ENCODE data around the gene VSIG2.
"Not testable (repeated sequence)": the region's sequence is repeated elsewhere in the genome, so short reads cannot be mapped to it uniquely, and the experiment has no call there.

The VSIG2 gene

DNA sequence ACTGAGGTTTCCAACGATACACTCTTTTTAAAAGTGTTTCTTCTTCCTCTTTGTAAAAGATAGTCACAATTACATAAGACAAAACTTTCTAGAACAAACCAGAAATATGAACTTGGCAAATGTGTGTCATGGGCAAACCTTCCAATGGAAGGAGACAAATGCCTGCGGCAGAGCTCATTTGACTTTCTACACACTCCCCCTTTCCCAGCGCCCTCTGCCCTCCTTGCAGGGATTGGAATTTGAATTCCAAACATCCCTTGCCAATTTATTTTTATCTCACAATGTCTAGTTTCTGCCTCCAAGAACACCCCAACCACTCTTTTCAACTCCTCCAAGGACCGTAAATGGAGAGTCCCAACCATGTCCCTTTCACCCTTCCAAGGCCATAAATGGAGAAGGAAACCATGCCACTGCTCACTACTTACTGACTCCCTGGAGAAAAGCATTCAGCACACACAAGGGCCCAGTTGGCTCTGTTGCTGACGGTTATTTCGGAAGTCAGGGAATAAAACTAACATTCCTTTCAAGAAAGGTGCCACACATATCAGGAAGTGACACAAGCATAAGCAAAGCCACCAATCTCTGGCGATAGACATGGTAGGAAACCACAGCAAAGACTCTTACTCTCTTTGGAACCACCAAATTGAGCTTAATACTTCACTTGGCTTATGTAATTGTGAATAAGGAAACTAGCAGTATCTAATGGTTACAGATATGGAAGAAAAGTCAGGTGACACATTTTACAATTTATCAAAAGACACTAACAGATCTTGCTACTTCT is 25.0 kb upstream of the VSIG2 start:
- peaks cover 17 to 29% of the 10 kb centered on the region in 2 donors for H3K4me1 Mint-ChIP-seq
- no peaks in the 10 kb centered on the region for H3K27me3 Mint-ChIP-seq
- no peaks in the 10 kb centered on the region for H3K9me3 Mint-ChIP-seq
- H3K4me3 Mint-ChIP-seq: no peak overlapping the region
- H3K27ac Mint-ChIP-seq: no peak overlapping the region
- peaks cover 16 to 27% of the 10 kb centered on the region in 2 donors for H3K36me3 Mint-ChIP-seq
- ATAC-seq (replicated peaks) (no peak), DNase-seq (no peak)

DNA sequence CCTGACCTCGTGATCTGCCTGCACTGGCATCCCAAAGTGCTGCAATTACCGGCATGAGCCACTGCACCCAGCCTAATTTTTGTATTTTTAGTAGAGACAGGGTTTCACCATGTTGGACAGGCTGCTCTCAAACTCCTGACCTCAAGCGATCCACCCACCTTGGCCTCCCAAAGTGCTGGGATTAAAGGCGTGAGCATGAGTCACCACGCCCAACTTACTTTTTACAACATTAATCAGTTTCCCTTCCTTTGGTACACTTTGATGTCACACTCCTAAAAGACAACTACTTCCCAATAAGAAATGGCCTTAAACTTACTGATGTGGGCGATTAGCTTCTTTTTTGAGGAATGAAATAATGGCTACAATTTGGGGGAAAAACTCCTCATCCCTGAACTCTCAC is 18.9 kb upstream of the VSIG2 start:
- not testable (repeated sequence) for H3K27me3 Mint-ChIP-seq; ATAC-seq (replicated peaks); H3K27ac Mint-ChIP-seq; H3K4me3 Mint-ChIP-seq; DNase-seq; H3K9me3 Mint-ChIP-seq; H3K4me1 Mint-ChIP-seq
- H3K36me3 Mint-ChIP-seq: peaks cover 22 to 28% of the 10 kb centered on the region in 2 donors

DNA sequence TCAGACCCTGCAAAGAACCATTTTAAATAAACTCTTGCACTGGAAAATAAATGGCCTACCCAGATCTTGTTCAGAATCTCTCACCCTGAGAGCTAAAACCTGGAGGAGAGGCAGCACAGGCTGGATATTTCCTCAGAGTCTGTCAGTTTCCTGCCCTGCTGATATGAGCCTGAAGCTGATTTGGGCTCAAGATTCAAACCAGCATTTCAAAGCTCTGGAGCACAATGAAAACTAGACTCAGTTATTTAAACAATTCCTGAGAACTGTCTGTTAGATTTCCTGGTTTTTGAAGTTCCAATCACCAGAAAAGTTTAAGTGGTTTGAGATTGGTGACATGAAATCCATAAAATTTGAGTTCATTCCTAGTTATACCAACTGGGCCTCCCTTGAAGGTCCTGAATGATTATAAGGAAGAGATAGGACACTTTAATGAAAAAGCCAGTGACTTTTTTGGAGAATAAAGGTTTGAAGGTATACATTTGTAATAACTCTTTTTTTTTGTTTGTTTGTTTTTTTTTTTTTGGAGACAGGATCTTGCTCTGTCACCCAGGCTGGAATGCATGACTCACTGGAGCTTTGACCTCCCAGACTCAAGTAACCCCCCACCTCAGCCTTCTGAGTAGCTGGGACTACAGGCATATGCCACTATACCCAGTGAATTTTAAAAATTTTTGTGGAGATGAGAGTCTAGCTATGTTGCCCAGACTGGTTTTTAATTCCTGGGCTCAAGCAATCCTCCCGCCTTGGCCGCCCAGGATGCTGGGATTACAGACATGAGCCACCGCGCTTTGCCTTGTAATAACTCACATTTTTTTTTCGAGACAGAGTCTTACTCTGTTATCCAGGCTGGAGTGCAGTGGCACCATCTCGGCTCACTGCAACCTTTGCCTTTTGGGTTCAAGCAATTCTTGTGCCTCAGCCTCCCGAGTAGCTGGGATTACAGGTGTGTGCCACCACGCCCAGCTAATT is 18.0 kb upstream of the VSIG2 start:
- H3K9me3 Mint-ChIP-seq: no peaks in the 10 kb centered on the region
- no peak overlapping the region for H3K27ac Mint-ChIP-seq
- ATAC-seq (replicated peaks) (no peak), DNase-seq (no peak)
- no peaks in the 10 kb centered on the region for H3K27me3 Mint-ChIP-seq
- no peak overlapping the region for H3K4me3 Mint-ChIP-seq
- H3K4me1 Mint-ChIP-seq: peaks cover under 1 to 3% of the 10 kb centered on the region in 2 donors
- H3K36me3 Mint-ChIP-seq: peaks cover 24 to 32% of the 10 kb centered on the region in 2 donors

DNA sequence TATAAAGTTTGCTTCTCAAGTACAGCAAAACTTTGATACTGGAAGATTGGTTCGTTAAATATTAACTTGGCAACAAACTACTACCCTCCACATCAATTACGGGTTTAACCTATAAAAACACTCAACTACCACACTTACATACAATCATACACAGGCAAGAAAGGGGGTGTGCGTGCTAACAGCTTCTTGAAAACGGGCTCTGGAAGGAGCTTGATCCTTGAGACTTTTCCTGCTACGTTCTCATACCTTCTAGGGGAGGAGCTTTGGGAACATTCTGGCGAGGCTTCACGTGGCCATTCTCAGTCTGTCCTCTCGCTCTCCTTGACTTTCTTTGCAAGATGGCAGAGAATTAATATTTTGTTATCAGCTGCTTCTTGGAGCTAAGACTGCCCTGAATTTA is 16.9 kb upstream of the VSIG2 start:
- no peak overlapping the region for H3K4me3 Mint-ChIP-seq
- H3K27me3 Mint-ChIP-seq: no peaks in the 10 kb centered on the region
- H3K27ac Mint-ChIP-seq: no peak overlapping the region
- peaks cover 22 to 29% of the 10 kb centered on the region in 2 donors for H3K36me3 Mint-ChIP-seq
- H3K4me1 Mint-ChIP-seq: no peaks in the 10 kb centered on the region
- no peaks in the 10 kb centered on the region for H3K9me3 Mint-ChIP-seq
- DNase-seq (no peak), ATAC-seq (replicated peaks) (no peak)

DNA sequence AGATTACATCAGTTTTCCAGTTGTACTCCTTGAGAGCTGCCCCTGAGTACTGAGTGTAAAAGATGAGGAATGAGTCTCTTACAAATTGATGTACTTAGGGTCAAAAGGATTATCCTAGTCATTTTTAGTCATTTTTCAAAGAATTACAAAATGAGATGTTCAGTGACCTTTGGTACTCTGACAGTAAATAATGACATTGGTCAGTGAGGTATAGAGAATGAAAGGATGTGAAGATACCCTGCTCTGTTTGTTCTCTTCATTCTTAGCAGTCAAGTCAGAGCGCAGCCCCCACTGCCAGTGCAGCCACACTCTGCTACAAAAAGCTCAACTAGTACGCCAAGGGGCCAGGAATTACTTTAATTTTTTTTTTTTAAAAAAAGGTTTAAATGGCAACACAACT is 14.1 kb upstream of the VSIG2 start:
- no peak for ATAC-seq (replicated peaks)
- Mint-ChIP-seq H3K27me3 (no peaks in the 10 kb centered on the region), H3K36me3 (peaks cover 12 to 17% of the 10 kb centered on the region in 2 donors), H3K4me3 (no peak overlapping the region), H3K4me1 (peaks cover 13 to 20% of the 10 kb centered on the region in 2 donors), H3K9me3 (no peaks in the 10 kb centered on the region), H3K27ac (no peak overlapping the region)
- DNase-seq: no peak

DNA sequence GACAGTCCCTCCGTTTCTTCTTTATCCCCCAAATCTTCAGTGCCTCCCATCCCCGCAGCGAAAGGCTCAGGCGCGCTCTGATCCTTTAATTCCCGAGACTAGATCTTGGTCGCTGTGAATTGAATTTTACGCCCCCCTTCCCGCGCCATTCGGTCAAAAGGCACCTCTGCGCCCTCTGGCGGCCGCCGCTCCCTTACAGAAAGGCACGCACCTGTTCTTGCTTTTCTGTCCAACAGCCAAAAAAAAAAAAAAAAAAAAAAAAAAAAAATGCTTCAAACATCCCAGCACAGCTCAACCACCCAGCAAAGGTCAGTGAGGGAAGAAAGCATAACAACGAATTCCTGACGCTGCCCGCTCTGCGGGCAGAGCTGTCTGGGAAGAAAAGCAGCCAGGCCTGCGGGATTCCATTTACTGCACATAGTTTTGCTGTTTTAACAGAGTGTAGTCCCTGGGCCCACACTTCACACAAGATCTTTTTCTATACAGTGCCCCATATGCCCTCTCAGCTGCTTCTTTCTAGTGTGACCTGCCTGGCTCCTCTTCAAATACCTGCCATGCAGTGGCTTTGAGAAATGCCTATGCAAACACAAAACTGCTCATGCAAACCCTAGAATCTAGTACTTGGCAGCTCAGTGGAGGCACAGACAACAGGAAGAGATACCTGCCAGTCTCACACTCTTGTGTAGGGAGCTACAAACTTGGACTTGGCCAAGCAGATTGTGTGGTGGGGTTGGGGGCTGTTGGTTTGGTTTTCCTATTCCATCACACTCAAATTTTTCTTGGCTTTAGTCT is 11.3 kb upstream of the VSIG2 start:
- H3K4me1 Mint-ChIP-seq: peaks cover 29 to 48% of the 10 kb centered on the region in 2 donors
- H3K4me3 Mint-ChIP-seq: peak overlapping the region; percentile 83 to 95
- no peaks in the 10 kb centered on the region for H3K9me3 Mint-ChIP-seq
- peak; percentile 68 for DNase-seq
- ATAC-seq (replicated peaks): peak; percentile 24 to 37
- no peaks in the 10 kb centered on the region for H3K27me3 Mint-ChIP-seq
- peaks cover 6 to 13% of the 10 kb centered on the region in 2 donors for H3K36me3 Mint-ChIP-seq
- H3K27ac Mint-ChIP-seq: peak overlapping the region; percentile 86

DNA sequence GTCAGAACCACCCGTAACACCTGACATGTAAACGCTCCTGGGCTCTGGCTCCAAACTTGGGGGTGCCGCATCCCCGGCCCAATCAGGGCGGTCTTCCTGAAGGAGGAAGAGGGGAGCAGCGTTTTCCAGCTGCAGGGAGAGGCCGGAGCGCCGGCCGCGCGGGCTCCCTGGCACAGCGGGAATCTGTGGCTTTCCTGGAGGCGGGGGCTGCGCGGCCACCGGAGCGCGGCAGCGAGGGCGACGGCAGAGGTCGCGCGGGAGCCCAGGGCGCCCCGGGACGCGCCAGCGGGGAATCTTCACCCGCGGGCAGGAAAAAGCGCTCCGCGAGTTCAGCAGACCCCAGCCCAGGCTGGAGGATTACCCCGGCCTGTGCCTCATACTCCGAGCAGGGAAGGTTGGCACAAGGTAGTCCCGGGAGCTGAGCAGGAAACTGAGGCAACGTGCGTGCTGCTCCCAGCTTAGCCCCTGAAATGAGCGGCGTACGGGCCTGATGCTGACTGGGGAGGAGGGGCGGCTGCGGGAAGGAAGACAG is 10.6 kb upstream of the VSIG2 start:
- peaks cover 31 to 53% of the 10 kb centered on the region in 2 donors for H3K4me1 Mint-ChIP-seq
- ATAC-seq (replicated peaks) (peak; percentile 8 to 18), DNase-seq (no peak)
- peak overlapping the region; percentile 86 for H3K27ac Mint-ChIP-seq
- H3K4me3 Mint-ChIP-seq: peak overlapping the region; percentile 83 to 95
- no peaks in the 10 kb centered on the region for H3K27me3 Mint-ChIP-seq
- peaks cover 4 to 12% of the 10 kb centered on the region in 2 donors for H3K36me3 Mint-ChIP-seq
- no peaks in the 10 kb centered on the region for H3K9me3 Mint-ChIP-seq

DNA sequence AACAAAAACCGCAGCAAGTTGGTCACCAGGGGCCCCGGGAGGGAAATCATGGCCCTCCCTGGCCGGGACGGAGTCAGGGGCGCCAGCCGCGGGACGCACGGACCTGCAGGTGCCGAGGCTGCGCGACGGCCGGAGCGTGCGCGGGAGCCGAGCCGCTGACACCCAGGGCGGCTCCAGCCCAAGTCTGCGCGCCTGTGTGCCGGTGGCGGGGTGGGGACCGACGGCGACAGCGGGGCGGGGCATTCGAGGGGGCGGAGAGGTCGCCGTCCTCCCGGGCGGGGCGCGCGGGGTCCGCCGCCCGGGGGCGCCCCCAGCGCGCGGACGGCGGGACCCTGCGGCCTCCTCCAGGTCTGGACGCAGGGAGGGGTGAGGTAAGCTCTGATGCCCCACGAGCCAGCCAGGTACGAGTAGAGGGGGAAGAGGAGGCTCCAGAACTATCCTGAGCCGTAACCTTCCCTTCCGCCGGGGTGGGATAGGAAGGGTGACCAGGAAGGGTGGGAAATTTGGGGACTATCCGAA is 10.1 kb upstream of the VSIG2 start, which contains the start of gene ESAM:
TSS of gene ESAM (minus strand) at position 186 of the 519 bp plus-strand sequence. CDS start at position 50, 136 bp downstream.
- DNase-seq (peak; percentile 50), ATAC-seq (replicated peaks) (peak; percentile 65 to 72)
- Mint-ChIP-seq H3K4me1 (peaks cover 31 to 53% of the 10 kb centered on the region in 2 donors), H3K27ac (peak within 1 kb of the TSS; percentile 86), H3K27me3 (no peaks in the 10 kb centered on the region), H3K4me3 (peak within 1 kb of the TSS; percentile 83 to 95), H3K36me3 (peaks cover 4 to 12% of the 10 kb centered on the region in 2 donors), H3K9me3 (no peaks in the 10 kb centered on the region)

DNA sequence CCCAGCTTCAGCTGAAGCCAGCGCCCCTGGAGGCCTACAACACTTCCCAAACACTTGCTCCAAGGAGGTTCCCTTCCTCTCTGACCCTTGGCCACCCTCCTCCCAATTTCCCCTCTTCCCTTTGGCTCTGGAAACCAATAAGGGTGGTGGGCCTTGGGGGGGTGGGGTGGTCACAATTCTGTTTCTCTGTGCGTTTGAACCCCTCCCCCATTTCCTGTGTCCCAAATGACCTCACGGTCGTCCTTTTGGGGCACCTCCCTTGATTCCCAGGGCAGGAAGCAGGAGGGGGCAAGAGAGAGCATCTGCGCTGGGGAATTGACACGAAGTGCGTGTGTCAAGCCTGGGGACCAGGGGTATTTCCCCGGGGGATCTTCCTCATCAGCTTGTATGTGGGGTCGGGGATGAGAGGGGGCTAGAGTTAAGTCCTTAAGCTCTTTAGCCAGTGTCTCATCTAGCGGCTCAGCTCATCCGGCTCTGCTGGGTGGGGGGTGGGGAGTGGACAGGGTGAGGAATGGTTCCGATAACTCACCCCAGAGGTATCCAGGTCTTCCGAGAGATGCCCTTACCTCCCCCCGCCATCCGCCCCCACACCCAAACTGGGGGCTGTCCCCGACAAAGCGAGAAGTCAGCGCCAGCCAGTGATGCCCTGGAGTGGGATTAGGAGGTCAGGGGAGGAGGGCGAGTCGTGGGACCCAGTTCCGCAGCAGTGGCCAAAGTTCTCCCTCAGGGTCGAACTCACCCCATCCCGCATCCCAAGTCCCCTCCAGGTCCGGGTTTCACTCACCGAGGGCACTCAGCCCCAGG is 9.4 kb upstream of the VSIG2 start:
- H3K27ac Mint-ChIP-seq: peak overlapping the region; percentile 84
- DNase-seq: no peak

DNA sequence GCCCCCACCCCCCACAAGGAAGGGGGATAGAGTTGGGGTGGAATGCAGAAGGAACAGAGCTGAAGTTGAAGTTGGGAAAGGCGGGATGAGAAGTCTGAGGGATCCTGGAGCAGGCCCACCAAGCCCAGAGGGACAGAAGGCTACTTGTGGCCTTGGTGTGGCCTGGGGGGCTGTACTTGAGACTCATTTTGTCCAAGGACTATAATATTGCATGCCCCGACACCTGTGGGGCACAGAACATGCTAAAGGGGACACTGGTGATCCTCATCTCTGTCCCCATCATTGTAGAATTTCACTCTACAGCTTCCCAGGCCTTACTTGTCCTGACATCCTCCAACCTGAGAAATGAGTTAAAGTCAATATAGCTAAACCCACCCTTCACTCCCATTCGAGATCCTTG is 8.8 kb upstream of the VSIG2 start:
- H3K27ac Mint-ChIP-seq: no peak overlapping the region
- peaks cover 31 to 53% of the 10 kb centered on the region in 2 donors for H3K4me1 Mint-ChIP-seq
- no peaks in the 10 kb centered on the region for H3K9me3 Mint-ChIP-seq
- peak overlapping the region; percentile 73 to 81 for H3K4me3 Mint-ChIP-seq
- no peaks in the 10 kb centered on the region for H3K27me3 Mint-ChIP-seq
- DNase-seq (no peak), ATAC-seq (replicated peaks) (no peak)
- peaks cover 1 to 3% of the 10 kb centered on the region in 2 donors for H3K36me3 Mint-ChIP-seq

More for the DNA sequence above, 9.4 kb upstream of the VSIG2 start:
- H3K27me3 Mint-ChIP-seq: no peaks in the 10 kb centered on the region
- H3K4me1 Mint-ChIP-seq: peaks cover 31 to 53% of the 10 kb centered on the region in 2 donors
- H3K4me3 Mint-ChIP-seq: peak overlapping the region; percentile 83 to 95
- ATAC-seq (replicated peaks): peak in 1 of 2 donors; percentile 11
- no peaks in the 10 kb centered on the region for H3K9me3 Mint-ChIP-seq
- H3K36me3 Mint-ChIP-seq: peaks cover 1 to 8% of the 10 kb centered on the region in 2 donors

DNA sequence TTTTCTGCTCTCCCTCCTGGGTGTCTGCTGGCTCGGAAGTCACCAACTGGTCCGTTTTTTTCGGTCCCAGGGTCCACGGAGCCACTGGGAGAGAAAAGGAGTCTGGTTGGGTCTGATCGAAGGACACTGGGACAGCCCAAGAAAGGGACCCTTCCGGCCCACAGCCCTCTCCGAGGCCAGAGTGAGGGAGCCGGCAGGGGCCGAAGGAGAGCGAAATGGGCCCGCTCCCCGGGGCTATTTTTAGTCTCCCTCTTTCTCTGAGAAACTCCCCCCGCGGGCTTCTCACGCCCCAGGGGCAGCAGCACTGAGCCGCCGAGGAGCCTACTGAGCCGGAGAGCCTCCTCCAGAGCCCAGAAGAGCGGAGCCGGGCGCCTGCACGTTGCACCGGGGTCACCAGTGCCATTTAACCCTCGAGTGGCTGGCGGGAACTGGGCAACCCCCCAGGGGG is 8.2 kb upstream of the VSIG2 start:
- DNase-seq: peak; percentile 23
- peak overlapping the region; percentile 84 for H3K27ac Mint-ChIP-seq
- H3K4me3 Mint-ChIP-seq: peak overlapping the region; percentile 73 to 81
- peak; percentile 28 to 33 for ATAC-seq (replicated peaks)
- no peaks in the 10 kb centered on the region for H3K36me3 Mint-ChIP-seq
- H3K27me3 Mint-ChIP-seq: no peaks in the 10 kb centered on the region
- peaks cover 31 to 53% of the 10 kb centered on the region in 2 donors for H3K4me1 Mint-ChIP-seq
- no peaks in the 10 kb centered on the region for H3K9me3 Mint-ChIP-seq

DNA sequence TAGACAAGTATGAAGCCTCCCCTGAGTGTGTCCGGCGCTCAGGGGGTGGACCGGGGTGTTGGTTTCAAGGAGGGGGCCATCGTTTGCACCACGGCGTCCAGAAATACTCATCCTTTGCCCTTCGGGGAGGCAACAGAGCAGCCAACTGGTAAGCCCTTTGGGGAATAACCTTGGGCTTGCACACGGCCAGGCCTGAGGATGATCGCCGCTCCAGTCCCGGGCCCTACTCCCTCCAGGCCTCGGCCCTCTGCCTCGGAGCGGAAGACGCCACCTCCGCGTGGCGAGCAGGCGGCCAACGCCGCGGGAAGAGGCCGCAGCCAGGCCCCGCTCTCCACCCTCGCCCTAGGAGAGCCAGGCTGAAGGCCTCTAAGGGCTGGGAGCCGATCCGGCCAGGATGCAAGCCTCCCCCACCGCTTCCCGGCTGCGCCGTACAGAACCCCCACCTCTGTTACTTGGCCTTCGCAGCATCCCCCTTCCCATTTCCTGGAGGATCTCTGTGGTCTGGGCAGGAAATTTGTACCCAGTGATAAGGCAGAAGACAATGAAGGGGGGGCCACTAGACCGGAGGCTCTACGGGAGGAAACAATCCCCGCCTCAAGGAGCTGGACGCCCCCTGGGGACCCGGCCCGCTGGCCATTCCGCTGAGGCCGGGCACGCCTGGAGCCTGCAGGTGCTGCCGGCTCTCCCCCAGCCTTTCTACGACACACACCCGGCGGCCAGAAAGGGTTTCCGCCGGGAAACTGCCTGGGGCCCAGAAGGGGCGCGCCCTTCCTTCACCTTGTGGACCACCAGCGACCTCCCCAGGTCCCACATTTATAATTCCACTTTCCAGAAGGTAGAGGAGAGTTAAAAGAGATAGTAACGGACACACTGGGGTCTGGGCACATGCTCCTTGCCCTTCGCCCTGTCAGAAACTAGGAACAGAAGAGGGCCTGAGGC is 7.5 kb upstream of the VSIG2 start:
- Mint-ChIP-seq H3K9me3 (no peaks in the 10 kb centered on the region), H3K4me3 (peak overlapping the region; percentile 84 to 85), H3K27ac (peak overlapping the region; percentile 84), H3K27me3 (no peaks in the 10 kb centered on the region), H3K36me3 (peaks cover 0 to 1% of the 10 kb centered on the region in 2 donors), H3K4me1 (peaks cover 31 to 53% of the 10 kb centered on the region in 2 donors)
- ATAC-seq (replicated peaks) (no peak), DNase-seq (no peak)

All from stimulated activated naive B cell treated with anti-CD40 and anti-IgM and Interleukin-4, amounts not matched to agents 10 μg/mL and 1 μg/mL and 100 μg/mL, for 72 hours (primary cell).